ENCODE results near the gene BTN2A1. TPM values are rescaled to one million over a fixed set of nuclear protein-coding genes. Genes with fewer than 3 reads are reported as not detected.

BTN2A1 gene
- total RNA-seq, 1 donor from 2014 or later = 6.1 TPM

DNA sequence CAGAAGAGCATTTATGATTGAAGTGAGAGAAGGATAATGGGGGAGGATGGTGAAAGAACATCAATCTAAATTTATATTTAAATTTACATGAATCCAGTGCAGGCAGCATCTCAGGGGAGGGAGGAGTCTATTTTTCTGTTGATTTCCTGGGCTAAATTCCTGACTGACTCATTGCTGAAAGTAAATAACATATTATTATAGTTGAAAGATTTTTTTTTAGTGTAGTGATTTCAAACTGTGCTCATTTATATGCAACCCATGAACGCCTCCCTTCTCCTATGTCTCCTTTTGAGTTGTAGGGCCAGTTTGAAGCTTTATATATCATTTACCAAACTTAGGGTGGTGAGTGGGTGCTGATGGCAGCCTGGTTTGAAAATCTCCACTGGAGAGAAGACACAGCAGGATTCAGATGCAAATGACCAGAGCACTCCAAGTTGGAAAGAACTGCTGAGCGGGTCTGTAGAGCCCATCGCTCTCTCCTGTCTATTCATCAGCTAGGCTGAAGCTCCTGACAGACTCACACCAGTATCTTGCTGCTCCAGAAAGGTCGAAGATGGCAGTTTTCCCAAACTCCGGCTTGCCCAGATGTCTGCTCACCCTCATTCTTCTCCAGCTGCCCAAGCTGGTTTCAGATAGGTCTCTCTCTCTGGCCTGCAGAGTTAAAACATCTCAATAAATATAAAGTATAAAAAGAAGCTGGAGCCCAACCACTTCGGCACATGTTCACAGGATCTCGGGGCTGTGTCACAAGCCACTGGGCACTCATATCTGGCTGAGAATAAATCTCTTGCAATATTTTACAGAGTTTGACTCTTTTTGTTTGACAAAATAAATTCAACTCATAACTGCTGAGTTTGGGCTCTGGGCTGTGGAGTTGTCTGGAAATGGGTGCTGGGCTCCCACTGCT, 18.3 kb downstream of the BTN2A1 start:
- no peak overlapping the region for H3K4me3 ChIP-seq (ENCODE audit: low read depth, low read length)
- no peak for DNase-seq (ENCODE audit: low read depth)
- TF ChIP-seq CTCF (conservative IDR thresholded peaks at IDR 0.05; ENCODE audit: low read depth, low read length) = no peak

- H3K4me3 ChIP-seq (ENCODE audit: low read depth, low read length) = no peak overlapping the region
- no peak for TF ChIP-seq CTCF (conservative IDR thresholded peaks at IDR 0.05; ENCODE audit: low read depth, low read length)
- no peak for DNase-seq (ENCODE audit: low read depth)
Observed at GRCh38 chr6:26476896-26477295, 19.1 kb downstream of the BTN2A1 start.

- H3K4me3 ChIP-seq (ENCODE audit: low read depth, low read length) = no peak overlapping the region
- no peak for DNase-seq (ENCODE audit: low read depth)
- no peak for TF ChIP-seq CTCF (conservative IDR thresholded peaks at IDR 0.05; ENCODE audit: low read depth, low read length)
Observed at GRCh38 chr6:26477426-26477825, 19.7 kb downstream of the BTN2A1 start.

GRCh38 chr6:26478100-26478984, 20.6 kb downstream of the BTN2A1 start:
- TF ChIP-seq CTCF (conservative IDR thresholded peaks at IDR 0.05; ENCODE audit: low read depth, low read length) = no peak
- H3K4me3 ChIP-seq (ENCODE audit: low read depth, low read length) = no peak overlapping the region
- DNase-seq (ENCODE audit: low read depth) = no peak

DNA sequence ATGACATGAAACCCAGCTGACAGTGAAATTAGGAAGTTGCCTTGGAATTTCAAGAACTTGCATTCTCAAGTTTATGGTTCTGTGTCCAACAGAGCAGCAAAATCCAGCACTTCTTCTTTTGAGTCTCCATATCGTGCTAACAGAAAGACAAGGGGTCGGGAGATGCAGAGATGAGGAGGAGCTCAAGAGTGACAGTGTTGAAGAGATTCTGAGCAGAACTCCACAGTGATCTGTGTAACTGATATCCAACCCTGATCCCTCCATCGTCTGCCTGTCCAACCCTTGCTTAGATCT, 21.2 kb downstream of the BTN2A1 start:
- no peak overlapping the region for H3K4me3 ChIP-seq (ENCODE audit: low read depth, low read length)
- DNase-seq (ENCODE audit: low read depth) = no peak
- TF ChIP-seq CTCF (conservative IDR thresholded peaks at IDR 0.05; ENCODE audit: low read depth, low read length) = no peak

DNA sequence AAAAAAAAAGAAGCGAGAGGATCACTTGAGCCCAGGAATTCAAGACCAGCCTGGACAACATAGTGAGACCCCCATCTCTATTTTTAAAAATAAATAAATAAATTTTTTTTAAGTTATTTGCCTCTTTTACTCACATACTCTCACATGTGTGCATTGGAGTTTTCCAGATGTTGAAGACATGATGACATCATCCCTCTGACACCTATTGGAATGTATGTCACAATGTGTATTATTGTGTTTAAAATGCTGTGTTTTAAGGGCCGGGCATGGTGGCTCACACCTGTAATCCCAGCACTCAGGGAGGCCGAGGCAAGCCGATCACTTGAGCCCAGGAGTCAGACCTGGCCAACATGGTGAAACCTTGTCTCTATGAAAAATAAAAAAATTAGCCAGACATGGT, 24.6 kb downstream of the BTN2A1 start:
- no peak for TF ChIP-seq CTCF (conservative IDR thresholded peaks at IDR 0.05; ENCODE audit: low read depth, low read length)
- no peak overlapping the region for H3K4me3 ChIP-seq (ENCODE audit: low read depth, low read length)
- DNase-seq (ENCODE audit: low read depth) = no peak

All from epithelial cell of proximal tubule (primary cell).